Vagina (tissue), 2 donors: Measurements from ENCODE around the gene FBLN7.

ENCODE experiments used
- CTCF ChIP-seq, 3 experiments: fragments of 450-650 bp in 2 of 3; fragments of 200-600 bp in 1 of 3; sonication (generic) in 1 of 3; IDR thresholded peaks; one replicate each; pipeline ENCODE4 v1.5.1; 2017 to 2019; ENCODE audit warnings: antibody characterized with exemption in 3 of 3, mild to moderate bottlenecking in 2 of 3, moderate library complexity in 2 of 3
- POLR2A ChIP-seq, 2 donors: fragments of 450-650 bp; IDR thresholded peaks; one replicate each; pipeline ENCODE4 v1.6.1; 2017; ENCODE audit warnings: antibody characterized with exemption in 2 of 2, mild to moderate bottlenecking in 2 of 2, moderate library complexity in 2 of 2

- TF ChIP-seq POLR2A (IDR thresholded peaks at IDR 0.05) = no peak
- TF ChIP-seq CTCF (IDR thresholded peaks at IDR 0.05) = no peak
These were observed 12.7 kb downstream of the FBLN7 start for GRCh38 chr2:112150851-112151250.
